ENCODE data around the gene PARP12.

The PARP12 gene

DNA sequence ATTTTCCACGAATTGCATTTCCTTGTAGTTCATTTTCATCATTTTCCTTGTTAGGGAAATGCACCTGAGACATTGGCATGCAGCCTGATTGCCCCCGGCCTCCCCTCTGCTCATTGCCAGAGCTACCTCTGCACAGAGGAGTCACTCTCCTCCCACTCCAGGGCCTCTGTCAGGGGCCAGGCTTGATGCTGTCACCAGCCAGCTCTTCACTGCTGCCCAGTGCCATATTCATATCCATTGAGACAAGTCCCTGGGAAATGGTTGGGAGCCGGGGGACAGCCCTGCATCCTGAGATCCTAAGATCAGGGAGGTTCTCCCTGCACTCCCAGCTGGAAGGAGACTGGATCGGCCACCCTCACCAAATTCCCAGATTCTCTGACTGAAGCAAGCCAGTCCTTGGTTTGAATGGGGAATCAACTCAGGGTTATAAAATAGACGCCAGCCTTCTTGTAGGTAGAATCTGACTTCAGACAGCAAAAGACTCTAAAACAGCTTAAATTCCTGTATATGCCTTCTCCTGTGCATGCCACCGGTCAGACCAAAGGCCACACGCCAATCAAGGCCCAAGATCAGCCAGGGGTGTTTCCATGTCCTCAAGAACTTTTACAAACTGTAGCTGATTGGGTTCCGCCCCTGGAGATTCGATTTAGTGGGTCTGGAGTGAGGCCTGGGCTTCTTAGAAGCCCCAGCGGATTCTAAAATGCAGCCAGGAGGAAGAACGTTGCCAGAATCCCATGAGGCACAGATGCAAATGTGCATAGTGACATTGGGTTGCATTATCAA is 86.5 kb downstream of the PARP12 start:
- in situ Hi-C loops (cut with MboI; ENCODE audit: low sequenced_read_pairs) = no loop called here

- in situ Hi-C loops (cut with MboI; ENCODE audit: low sequenced_read_pairs) = no loop called here
Measured at GRCh38 chr7:139974179-139974811, 88.5 kb downstream of the PARP12 start.

All from HL-60/S4 (cell line).